ENCODE results near the gene CPT2.
"Not testable (repeated sequence)": the region's sequence is repeated elsewhere in the genome, so short reads cannot be mapped to it uniquely, and the experiment has no call there.

CPT2 gene

DNA sequence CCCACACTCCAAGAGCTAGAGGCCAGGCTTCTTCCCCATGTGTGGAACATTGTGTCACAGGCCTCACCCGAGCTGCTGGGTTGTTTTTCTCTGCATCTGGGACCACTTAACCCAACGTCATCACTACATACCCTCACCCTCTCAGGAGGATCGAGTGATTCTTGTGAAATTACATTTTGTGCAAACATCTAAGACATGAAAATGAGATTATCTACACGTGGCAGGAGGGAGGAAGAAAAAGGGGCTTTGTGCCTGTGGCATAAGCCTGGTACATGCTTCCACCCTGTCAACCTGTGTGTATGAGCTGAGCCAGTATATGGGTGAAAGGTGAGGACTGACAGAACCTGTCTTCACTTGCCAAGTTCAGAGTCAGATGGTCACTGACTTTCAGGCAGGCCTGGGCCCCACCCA, 1.6 kb downstream of the CPT2 start:
- Histone ChIP-seq H3K4me1 (ENCODE audit: control insufficient read depth, insufficient read depth, low read length) (peaks cover 44% of the 10 kb centered on the region), H3K9ac (ENCODE audit: low read length) (peak overlapping the region; percentile 97), H3K9me3 (ENCODE audit: control insufficient read depth, low read length) (no peaks in the 10 kb centered on the region), H3K4me3 (ENCODE audit: low read length) (peak overlapping the region; percentile 95), H3K27me3 (replicated peaks; ENCODE audit: control insufficient read depth, insufficient read depth, low read length) (no peaks in the 10 kb centered on the region), H3K36me3 (ENCODE audit: control insufficient read depth, insufficient read depth, low read length, severe bottlenecking) (peaks cover 26% of the 10 kb centered on the region)
- DNase-seq (ENCODE audit: low read depth): peak; percentile 90

DNA sequence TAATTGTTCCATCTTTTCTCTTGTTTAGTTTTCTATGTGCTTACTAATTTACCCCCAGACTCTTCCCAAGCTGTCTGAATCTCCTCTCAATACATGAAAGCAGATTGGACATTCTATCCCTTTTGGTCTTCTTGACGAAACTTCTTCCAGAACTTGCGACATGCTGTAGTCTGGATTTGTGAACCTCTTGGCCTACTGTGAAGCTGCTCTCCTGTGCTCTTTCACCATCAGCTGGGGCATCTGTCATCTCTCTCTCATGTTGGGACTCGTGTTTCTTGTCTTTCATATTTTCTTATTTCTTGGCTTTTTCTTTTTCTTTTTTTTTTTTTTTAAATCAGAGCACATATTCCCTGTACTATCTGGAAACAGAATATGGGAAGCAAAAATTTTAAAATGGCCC, 6.8 kb downstream of the CPT2 start:
- H3K4me3 ChIP-seq (ENCODE audit: low read length): no peak overlapping the region
- peaks cover 55% of the 10 kb centered on the region for H3K36me3 ChIP-seq (ENCODE audit: control insufficient read depth, insufficient read depth, low read length, severe bottlenecking)
- no peaks in the 10 kb centered on the region for H3K27me3 ChIP-seq (replicated peaks; ENCODE audit: control insufficient read depth, insufficient read depth, low read length)
- H3K9me3 ChIP-seq (ENCODE audit: control insufficient read depth, low read length): no peaks in the 10 kb centered on the region
- peak; percentile 32 for DNase-seq (ENCODE audit: low read depth)
- H3K4me1 ChIP-seq (ENCODE audit: control insufficient read depth, insufficient read depth, low read length): peaks cover 45% of the 10 kb centered on the region
- H3K9ac ChIP-seq (ENCODE audit: low read length): no peak overlapping the region

DNA sequence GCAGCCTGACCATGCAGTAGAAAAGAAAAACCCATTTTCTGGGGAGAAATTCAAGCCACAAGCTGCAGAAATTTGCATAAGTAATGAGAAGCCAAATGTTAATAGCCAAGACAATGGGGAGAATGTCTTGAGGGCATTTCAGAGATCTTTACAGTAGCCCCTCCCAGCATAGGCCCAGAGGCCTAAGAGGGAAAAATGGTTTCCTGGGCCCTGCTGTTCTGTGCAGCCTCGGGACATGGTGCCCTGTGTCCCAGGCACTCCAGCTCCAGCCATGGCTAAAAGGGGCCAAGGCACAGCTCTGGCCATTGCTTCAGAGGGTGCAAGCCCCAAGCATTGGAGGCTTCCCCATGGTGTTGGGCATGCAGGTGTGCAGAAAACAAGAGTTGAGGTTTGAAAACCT, 8.9 kb downstream of the CPT2 start:
- H3K27me3 ChIP-seq (replicated peaks; ENCODE audit: control insufficient read depth, insufficient read depth, low read length); DNase-seq (ENCODE audit: low read depth); H3K4me3 ChIP-seq (ENCODE audit: low read length); H3K9me3 ChIP-seq (ENCODE audit: control insufficient read depth, low read length); H3K9ac ChIP-seq (ENCODE audit: low read length): not testable (repeated sequence)
- Histone ChIP-seq H3K4me1 (ENCODE audit: control insufficient read depth, insufficient read depth, low read length) (peaks cover 41% of the 10 kb centered on the region), H3K36me3 (ENCODE audit: control insufficient read depth, insufficient read depth, low read length, severe bottlenecking) (peaks cover 75% of the 10 kb centered on the region)

DNA sequence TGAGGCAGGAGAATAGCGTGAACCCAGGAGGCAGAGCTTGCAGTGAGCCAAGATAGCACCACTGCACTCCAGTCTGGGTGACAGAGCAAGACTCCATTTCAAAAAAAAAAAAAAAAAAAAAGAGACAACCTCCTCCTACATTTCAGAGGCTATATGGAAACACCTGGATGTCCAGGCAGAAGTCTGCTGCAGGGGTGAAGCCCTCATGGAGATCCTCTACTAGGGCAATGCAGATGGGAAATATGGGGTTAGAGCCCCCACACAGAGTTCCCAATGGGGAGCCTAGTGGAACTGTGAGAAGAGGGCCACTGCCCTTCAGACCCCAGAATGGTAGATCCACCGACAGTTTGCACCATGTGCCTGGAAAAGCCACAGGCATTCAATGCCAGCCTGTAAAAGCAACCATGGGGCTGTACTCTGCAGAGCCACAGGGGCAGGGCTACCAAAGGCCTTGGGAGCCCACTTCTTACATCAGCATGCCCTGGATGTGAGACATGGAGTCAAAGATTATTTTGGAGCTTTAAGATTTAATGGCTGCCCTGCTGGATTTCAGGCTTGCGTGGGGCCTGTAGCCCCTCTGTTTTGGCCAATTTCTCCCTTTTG, 9.6 kb downstream of the CPT2 start:
- H3K9me3 ChIP-seq (ENCODE audit: control insufficient read depth, low read length); H3K4me3 ChIP-seq (ENCODE audit: low read length); H3K27me3 ChIP-seq (replicated peaks; ENCODE audit: control insufficient read depth, insufficient read depth, low read length); DNase-seq (ENCODE audit: low read depth): not testable (repeated sequence)
- Histone ChIP-seq H3K36me3 (ENCODE audit: control insufficient read depth, insufficient read depth, low read length, severe bottlenecking) (peaks cover 77% of the 10 kb centered on the region), H3K9ac (ENCODE audit: low read length) (peak overlapping the region; percentile 58), H3K4me1 (ENCODE audit: control insufficient read depth, insufficient read depth, low read length) (peaks cover 41% of the 10 kb centered on the region)

DNA sequence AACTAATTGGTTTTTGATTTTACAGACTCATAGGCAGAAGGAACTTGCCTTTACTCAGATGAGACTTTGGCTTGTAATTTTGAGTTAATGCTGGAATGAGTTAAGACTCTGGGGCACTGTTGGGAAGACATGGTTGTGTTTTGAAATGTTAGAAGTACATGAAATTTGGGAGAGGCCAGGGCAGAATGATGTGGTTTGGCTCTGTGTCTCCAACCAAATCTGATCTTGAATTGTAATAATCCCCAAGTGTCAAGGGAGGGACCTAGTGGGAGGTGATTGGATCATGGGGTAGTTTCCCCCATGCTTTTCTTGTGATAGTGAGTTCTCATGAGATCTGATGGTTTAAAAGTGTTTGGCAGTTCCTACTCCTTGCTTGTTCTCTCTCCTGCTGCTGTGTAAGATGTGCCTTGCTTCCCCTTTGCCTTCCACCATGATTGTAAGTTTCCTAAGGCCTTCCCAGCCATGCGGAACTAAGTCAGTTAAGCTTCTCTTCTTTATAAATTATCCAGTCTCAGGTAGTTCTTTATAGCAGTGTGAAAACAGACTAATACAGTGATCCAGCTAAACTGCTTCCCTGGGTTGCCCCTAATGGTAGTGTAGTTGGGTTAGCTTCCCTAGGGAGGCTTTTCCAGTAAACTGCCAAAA, 10.2 kb downstream of the CPT2 start:
- peak overlapping the region; percentile 34 for H3K4me3 ChIP-seq (ENCODE audit: low read length)
- H3K9me3 ChIP-seq (ENCODE audit: control insufficient read depth, low read length): no peaks in the 10 kb centered on the region
- DNase-seq (ENCODE audit: low read depth): no peak
- H3K27me3 ChIP-seq (replicated peaks; ENCODE audit: control insufficient read depth, insufficient read depth, low read length): no peaks in the 10 kb centered on the region
- peaks cover 41% of the 10 kb centered on the region for H3K4me1 ChIP-seq (ENCODE audit: control insufficient read depth, insufficient read depth, low read length)
- H3K9ac ChIP-seq (ENCODE audit: low read length): peak overlapping the region; percentile 58
- H3K36me3 ChIP-seq (ENCODE audit: control insufficient read depth, insufficient read depth, low read length, severe bottlenecking): peaks cover 75% of the 10 kb centered on the region

DNA sequence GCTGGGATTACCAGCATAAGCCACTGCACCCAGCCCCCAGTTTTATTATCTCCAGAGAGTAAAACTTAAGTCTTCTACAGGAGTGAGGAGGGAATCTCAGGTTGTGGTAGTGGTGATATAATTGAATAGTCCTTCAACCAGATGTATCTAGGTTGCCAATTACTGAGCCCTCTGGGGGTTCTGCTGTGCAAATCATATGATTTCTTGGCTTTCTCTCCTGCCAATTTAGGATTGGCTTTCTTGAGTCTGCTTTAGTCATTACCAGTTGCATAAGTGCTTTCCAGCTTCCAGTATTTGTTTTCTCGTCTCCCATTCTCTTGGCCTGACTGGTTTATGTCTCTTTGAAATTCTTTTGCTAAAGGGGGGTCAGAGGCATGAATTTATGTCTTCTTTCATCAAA, 11.1 kb downstream of the CPT2 start:
- no peak for DNase-seq (ENCODE audit: low read depth)
- Histone ChIP-seq H3K27me3 (replicated peaks; ENCODE audit: control insufficient read depth, insufficient read depth, low read length) (no peaks in the 10 kb centered on the region), H3K36me3 (ENCODE audit: control insufficient read depth, insufficient read depth, low read length, severe bottlenecking) (peaks cover 74% of the 10 kb centered on the region), H3K9me3 (ENCODE audit: control insufficient read depth, low read length) (no peaks in the 10 kb centered on the region), H3K4me3 (ENCODE audit: low read length) (peak overlapping the region; percentile 44), H3K4me1 (ENCODE audit: control insufficient read depth, insufficient read depth, low read length) (peaks cover 41% of the 10 kb centered on the region), H3K9ac (ENCODE audit: low read length) (peak overlapping the region; percentile 48)

DNA sequence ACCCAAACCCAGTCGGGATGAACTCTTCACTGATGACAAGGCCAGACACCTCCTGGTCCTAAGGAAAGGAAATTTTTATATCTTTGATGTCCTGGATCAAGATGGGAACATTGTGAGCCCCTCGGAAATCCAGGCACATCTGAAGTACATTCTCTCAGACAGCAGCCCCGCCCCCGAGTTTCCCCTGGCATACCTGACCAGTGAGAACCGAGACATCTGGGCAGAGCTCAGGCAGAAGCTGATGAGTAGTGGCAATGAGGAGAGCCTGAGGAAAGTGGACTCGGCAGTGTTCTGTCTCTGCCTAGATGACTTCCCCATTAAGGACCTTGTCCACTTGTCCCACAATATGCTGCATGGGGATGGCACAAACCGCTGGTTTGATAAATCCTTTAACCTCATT, 13.7 kb downstream of the CPT2 start:
- no peak overlapping the region for H3K4me3 ChIP-seq (ENCODE audit: low read length)
- peaks cover 74% of the 10 kb centered on the region for H3K36me3 ChIP-seq (ENCODE audit: control insufficient read depth, insufficient read depth, low read length, severe bottlenecking)
- no peak for DNase-seq (ENCODE audit: low read depth)
- no peaks in the 10 kb centered on the region for H3K9me3 ChIP-seq (ENCODE audit: control insufficient read depth, low read length)
- H3K27me3 ChIP-seq (replicated peaks; ENCODE audit: control insufficient read depth, insufficient read depth, low read length): no peaks in the 10 kb centered on the region
- H3K4me1 ChIP-seq (ENCODE audit: control insufficient read depth, insufficient read depth, low read length): peaks cover 31% of the 10 kb centered on the region
- H3K9ac ChIP-seq (ENCODE audit: low read length): no peak overlapping the region

DNA sequence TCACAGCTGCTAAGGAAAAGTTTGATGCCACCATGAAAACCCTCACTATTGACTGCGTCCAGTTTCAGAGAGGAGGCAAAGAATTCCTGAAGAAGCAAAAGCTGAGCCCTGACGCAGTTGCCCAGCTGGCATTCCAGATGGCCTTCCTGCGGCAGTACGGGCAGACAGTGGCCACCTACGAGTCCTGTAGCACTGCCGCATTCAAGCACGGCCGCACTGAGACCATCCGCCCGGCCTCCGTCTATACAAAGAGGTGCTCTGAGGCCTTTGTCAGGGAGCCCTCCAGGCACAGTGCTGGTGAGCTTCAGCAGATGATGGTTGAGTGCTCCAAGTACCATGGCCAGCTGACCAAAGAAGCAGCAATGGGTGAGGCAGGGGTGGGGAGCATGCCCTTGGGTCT, 14.3 kb downstream of the CPT2 start:
- DNase-seq (ENCODE audit: low read depth): no peak

DNA sequence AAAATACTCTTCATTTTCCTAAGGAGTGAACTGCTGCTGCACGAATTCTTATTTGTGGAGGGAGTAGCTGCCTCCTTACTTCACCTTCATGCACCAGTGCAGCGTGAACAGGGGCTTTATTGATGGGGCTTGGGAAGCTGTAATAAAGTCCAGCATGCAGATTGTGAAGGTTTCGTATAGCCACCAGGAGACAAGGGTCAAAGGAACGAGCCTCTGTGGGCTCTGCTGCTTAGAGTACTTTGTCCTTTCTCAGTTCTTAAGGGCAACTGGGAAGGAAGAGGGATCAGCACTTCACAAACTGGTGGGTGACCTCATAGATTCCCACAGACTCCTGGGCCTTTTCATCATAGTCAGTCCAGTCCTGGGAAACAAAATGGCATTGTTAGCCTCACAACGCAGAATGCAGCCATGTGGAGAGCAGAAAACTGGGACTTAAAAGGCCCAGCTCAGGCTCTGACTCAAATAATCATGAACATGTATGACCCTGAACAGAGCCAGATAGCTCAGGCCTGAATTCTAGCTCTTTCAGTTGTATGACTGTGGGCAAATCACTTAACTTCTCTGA, 17.8 kb downstream of the CPT2 start:
- peaks cover 3% of the 10 kb centered on the region for H3K4me1 ChIP-seq (ENCODE audit: control insufficient read depth, insufficient read depth, low read length)
- no peak overlapping the region for H3K4me3 ChIP-seq (ENCODE audit: low read length)
- no peaks in the 10 kb centered on the region for H3K27me3 ChIP-seq (replicated peaks; ENCODE audit: control insufficient read depth, insufficient read depth, low read length)
- no peaks in the 10 kb centered on the region for H3K9me3 ChIP-seq (ENCODE audit: control insufficient read depth, low read length)
- H3K9ac ChIP-seq (ENCODE audit: low read length): no peak overlapping the region
- H3K36me3 ChIP-seq (ENCODE audit: control insufficient read depth, insufficient read depth, low read length, severe bottlenecking): peaks cover 68% of the 10 kb centered on the region
- no peak for DNase-seq (ENCODE audit: low read depth)

More for the DNA sequence above, 14.3 kb downstream of the CPT2 start:
- peaks cover 72% of the 10 kb centered on the region for H3K36me3 ChIP-seq (ENCODE audit: control insufficient read depth, insufficient read depth, low read length, severe bottlenecking)
- H3K4me3 ChIP-seq (ENCODE audit: low read length): no peak overlapping the region
- peaks cover 31% of the 10 kb centered on the region for H3K4me1 ChIP-seq (ENCODE audit: control insufficient read depth, insufficient read depth, low read length)
- H3K27me3 ChIP-seq (replicated peaks; ENCODE audit: control insufficient read depth, insufficient read depth, low read length): no peaks in the 10 kb centered on the region
- no peak overlapping the region for H3K9ac ChIP-seq (ENCODE audit: low read length)
- no peaks in the 10 kb centered on the region for H3K9me3 ChIP-seq (ENCODE audit: control insufficient read depth, low read length)

DNA sequence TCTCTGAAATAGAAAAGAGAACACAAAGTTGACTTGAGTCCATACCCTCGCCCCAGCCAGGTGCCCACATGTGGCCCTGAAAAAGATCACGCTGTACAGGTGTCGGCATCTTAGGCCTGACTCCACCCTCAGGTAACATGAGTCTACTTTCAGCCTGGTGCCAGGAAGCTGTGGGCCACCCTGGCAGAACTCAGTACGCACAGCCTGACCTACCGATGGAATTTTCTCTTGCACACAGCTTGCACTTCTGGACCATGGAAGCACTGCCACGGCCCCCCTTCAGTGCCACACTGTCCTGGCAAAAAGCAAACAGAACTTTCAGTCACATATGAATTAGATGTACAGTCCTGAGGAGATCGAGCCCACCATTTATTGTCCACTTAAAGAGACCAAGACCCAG, 21.6 kb downstream of the CPT2 start:
- DNase-seq (ENCODE audit: low read depth): no peak
- H3K4me3 ChIP-seq (ENCODE audit: low read length): no peak overlapping the region
- H3K36me3 ChIP-seq (ENCODE audit: control insufficient read depth, insufficient read depth, low read length, severe bottlenecking): peaks cover 33% of the 10 kb centered on the region
- H3K4me1 ChIP-seq (ENCODE audit: control insufficient read depth, insufficient read depth, low read length): peaks cover 14% of the 10 kb centered on the region
- H3K9me3 ChIP-seq (ENCODE audit: control insufficient read depth, low read length): no peaks in the 10 kb centered on the region
- H3K27me3 ChIP-seq (replicated peaks; ENCODE audit: control insufficient read depth, insufficient read depth, low read length): no peaks in the 10 kb centered on the region
- no peak overlapping the region for H3K9ac ChIP-seq (ENCODE audit: low read length)

DNA sequence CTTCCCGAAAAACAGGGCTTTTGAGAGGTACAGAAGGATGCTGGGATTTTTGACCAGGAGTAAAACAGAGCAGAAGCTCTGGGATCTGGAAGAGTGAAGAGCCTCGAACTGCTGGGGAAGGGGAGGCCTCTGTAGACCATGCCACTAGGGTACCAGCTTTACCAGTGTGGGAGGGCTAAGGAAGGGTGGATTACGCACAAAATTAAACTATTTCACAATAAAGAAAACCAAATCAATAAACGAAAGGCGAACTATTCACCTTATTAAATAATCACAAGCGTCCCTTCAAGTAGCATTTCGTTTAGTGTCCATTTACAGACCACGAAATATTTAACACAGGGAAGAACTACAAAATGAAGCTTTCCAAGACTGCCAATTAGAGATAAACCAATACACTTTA, 23.1 kb downstream of the CPT2 start:
- Histone ChIP-seq H3K9me3 (ENCODE audit: control insufficient read depth, low read length) (no peaks in the 10 kb centered on the region), H3K27me3 (replicated peaks; ENCODE audit: control insufficient read depth, insufficient read depth, low read length) (no peaks in the 10 kb centered on the region), H3K36me3 (ENCODE audit: control insufficient read depth, insufficient read depth, low read length, severe bottlenecking) (peaks cover 19% of the 10 kb centered on the region), H3K9ac (ENCODE audit: low read length) (peak overlapping the region; percentile 95), H3K4me1 (ENCODE audit: control insufficient read depth, insufficient read depth, low read length) (peaks cover 14% of the 10 kb centered on the region), H3K4me3 (ENCODE audit: low read length) (peak overlapping the region; percentile 91)
- peak; percentile 14 for DNase-seq (ENCODE audit: low read depth)

Measured in adipocyte (in vitro differentiated cells).